ENCODE results near the gene SAMD4A.
"Not testable (repeated sequence)": the region's sequence is repeated elsewhere in the genome, so short reads cannot be mapped to it uniquely, and the experiment has no call there.

Gene SAMD4A

GRCh38 chr14:54597795-54598443 lies 31.0 kb downstream of the SAMD4A start:
- DNase-seq (ENCODE audit: low read depth in 2 of 2) = no peak

DNA sequence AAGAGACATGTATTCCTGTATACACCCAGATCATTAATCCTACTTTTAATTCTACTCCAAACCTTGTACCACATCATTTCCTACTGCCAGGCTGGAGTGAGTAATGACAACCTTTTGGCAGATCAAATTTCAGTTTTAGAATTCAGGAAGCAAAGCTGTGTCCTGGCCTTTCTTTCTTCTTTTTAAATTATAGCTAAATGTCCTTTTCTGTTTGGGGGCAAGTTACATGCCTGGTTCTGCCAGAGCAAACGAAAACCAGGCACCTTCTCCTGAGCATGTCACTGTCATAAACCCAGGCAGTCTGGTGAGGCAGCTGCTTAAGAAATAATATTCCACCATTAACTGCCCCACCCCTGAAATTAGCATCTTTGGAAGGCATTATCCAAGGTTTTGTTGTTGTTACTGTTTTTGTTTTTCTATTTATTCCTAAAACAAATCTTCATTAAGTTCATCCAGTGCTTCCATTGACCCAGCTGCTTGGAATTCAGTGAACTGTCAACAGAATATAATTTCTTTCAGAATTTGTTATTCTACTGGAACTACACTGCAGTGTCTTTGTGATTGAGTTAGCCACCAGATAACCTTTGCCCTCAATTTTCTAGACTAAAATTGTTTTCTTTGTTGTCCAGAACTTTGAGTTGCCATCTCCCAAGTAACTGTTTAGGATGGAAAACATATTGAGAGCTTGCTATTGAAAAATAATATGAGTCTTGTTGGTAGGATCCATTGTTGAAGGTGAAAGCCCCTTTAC lies 33.2 kb downstream of the SAMD4A start:
- DNase-seq (ENCODE audit: low read depth in 2 of 2) = no peak

DNA sequence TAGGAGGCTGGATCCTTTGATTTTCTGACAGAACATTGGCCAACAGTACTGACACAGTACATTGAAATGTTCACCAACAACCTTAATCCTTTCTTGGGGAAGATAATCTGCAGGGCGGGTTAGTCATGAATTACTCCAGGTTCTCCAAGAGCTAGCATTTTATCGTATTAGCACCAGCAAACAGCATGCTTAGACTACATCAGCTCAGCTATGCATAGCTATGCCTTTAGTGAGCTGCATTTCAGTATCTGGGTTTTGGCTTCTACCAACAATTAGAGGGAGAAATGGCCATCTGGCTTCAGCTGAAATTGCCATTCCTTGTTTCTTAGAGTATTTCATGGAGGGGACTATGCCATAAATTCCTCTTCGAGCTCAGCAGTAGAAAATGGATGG lies 33.8 kb downstream of the SAMD4A start:
- DNase-seq (ENCODE audit: low read depth in 2 of 2) = no peak

- DNase-seq (ENCODE audit: low read depth in 2 of 2) = no peak
Observed at GRCh38 chr14:54603362-54603761, 36.4 kb downstream of the SAMD4A start.

- no peak for DNase-seq (ENCODE audit: low read depth in 2 of 2)
Observed at GRCh38 chr14:54606178-54606577, 39.2 kb downstream of the SAMD4A start.

DNA sequence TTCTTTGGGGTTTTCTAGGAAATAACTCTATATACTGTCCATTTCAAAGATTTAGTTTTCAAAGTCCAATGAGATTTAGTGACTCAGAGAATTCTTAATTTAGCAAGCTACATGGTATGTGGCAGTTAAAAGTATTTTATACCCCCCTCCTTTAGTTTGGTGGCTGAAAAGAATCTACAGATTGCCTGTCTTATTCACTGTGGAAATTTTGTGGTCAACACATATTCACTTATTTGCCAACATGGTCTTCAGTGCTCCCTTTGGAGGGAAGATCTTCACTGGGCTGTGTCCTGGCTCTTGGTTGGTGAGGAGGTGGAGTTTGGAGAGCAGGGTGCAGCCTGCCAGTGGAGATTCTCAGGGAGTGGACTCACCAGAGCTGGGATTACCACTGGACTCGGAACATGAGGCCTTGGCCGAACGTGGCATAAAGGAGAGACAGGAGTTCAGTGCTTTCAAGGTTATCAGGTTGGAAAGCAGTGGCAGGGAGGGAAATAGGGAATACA lies 39.8 kb downstream of the SAMD4A start:
- DNase-seq (ENCODE audit: low read depth in 2 of 2) = no peak

- no peak for DNase-seq (ENCODE audit: low read depth in 2 of 2)
Observed at GRCh38 chr14:54609576-54609975, 42.6 kb downstream of the SAMD4A start.

- no peak for DNase-seq (ENCODE audit: low read depth in 2 of 2)
Observed at GRCh38 chr14:54610051-54610977, 43.4 kb downstream of the SAMD4A start.

DNA sequence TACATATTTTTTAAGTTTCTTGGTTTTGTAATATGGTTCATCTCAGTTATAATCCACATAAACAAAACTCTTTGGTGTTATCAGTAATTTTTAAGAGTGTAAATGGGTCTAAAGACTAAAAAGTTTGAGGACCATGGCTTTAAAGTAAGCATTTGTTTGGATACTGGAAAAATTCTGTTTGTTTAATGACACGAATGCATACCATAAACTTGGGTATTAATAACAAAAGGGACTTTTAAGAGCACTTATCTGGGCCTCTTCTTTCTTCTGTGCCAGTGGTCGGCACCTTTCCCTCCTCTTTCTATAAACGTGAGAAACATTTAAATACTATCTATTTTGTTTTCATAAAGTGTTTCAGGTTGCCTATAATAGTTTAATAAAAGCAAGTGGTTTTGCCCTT lies 47.4 kb downstream of the SAMD4A start:
- DNase-seq (ENCODE audit: low read depth in 2 of 2) = no peak

GRCh38 chr14:54617467-54617866 lies 50.5 kb downstream of the SAMD4A start:
- DNase-seq (ENCODE audit: low read depth in 2 of 2) = no peak

- no peak for DNase-seq (ENCODE audit: low read depth in 2 of 2)
Observed at GRCh38 chr14:54621686-54622085, 54.8 kb downstream of the SAMD4A start.

- DNase-seq (ENCODE audit: low read depth in 2 of 2) = peak; percentile 50 to 60
Observed at GRCh38 chr14:54622192-54622958, 55.4 kb downstream of the SAMD4A start.

DNA sequence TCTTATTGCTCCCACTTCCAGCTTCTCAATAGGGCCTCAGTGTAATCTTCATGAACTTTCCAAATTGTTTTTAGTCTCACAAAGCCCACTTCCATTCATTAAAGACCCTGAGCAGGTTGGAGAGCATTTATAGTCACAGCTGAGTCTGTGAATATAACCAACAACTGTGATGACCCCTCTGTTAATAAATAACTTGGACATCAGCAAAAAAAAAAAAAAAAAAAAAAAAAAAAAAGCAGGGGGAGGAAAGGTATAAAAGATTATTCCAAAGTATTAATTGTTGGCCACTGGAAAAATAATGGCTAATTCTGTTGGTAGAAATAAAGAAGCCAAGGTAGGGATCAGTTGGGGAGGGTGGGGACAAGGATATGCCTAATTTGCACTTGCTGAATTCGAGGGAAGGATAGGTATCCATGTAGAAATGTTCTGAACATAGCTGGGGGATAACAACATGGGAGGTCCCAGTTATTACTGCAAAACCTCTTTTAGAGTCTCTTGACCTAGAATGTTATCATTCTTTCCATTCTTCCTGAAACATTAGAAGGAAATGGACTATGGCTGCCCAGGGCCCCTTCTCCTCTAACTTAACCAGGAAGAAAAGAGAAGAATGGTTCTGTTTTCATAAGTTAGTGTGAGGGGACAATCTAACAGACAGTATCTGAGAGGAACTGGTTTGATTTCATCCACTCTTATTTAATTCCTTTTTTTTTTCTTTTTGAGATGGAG lies 56.5 kb downstream of the SAMD4A start:
- DNase-seq (ENCODE audit: low read depth in 2 of 2) = no peak

DNA sequence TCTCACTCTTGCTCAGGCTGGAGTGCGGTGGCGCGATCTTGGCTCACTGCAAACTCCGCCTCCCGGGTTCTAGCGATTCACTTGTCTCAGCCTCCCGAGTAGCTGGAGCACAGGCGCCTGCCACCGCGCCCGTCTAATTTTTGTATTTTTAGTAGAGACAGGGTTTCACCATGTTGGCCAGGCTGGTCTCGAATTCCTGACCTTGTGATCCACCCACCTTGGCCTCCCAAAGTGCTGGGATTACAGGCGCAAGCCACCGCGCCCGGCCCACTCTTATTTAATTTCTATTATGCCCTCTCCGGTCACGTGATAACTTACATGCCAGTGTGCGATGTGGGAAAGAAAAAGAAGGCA lies 57.1 kb downstream of the SAMD4A start:
- DNase-seq (ENCODE audit: low read depth in 2 of 2) = not testable (repeated sequence)

DNA sequence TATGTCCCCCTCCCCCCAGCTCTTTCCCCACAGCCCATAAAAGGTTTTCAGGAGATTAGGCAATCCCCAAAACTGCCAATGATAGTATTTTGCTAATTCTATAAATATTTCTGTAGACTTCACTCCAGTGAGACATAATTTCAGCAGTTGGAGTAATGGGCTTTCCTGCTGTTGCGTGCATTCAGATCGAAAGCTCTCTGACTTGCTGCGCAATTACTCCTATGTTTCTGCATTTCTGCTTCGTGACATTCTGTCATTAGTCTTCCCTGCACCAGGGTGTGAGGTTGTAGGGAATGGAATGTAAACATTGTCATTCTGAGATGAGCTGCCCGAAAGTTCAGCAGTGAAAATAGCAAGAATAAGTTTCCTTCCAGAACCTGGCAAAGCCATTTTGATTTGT lies 58.2 kb downstream of the SAMD4A start:
- DNase-seq (ENCODE audit: low read depth in 2 of 2) = no peak

GRCh38 chr14:54627219-54627539 lies 60.3 kb downstream of the SAMD4A start:
- no peak for DNase-seq (ENCODE audit: low read depth in 2 of 2)

DNA sequence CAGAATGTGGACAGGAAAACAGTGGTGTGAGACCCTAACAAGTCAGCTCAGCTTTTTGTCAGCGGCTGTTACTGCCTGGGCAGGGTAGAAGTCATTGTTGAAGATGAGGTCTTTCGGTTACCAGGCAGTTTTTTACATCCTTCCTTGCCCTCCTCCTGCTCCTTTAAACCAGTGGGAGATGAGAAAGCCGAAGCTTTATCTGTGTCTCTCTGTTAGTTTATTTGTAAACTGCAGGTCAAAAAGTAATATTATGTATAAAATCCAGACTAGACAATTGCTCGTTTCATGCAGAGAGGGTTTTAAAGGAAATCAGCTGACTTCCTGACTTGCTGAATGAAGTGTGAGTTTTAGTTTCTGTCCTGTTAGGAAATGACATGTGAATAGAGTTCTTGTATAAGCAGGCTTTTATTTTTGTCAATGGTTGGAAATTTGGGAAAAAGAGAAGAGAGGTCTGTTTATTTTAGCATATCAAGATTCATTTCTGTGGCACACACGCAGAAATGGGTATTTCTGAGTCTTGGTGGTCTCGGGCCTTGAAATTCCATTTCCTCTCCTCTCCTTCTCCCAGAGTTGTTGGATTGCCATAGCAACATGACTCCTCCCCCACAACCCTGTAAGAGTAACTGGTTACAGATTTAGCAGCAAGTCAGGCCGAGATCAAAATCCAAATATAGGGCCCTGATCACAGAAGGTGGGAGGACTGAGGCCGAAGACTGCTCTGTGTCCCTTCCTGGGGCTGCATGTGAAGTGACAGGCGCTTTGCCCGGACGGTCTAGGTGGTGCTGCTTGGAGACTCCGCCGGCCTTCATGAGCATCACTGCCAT lies 60.8 kb downstream of the SAMD4A start:
- DNase-seq (ENCODE audit: low read depth in 2 of 2) = no peak

DNA sequence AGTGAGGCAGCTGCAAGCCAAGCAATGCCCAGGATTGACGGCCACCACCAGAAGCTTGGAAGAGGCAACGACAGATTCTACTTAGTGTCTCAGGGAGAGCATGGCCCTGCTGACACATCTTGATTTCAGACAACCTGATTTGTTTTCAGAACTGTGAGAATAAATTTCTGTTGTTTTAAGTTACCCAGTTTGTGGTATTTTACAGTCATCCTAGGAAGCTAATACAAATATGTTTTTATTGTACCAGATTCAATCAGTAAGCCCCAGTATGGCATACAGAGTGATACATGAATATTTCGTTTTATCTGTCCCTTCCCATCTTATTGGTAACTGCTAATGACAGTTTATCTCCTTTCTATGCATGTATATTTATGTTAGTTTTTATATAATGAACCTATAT lies 62.3 kb downstream of the SAMD4A start:
- DNase-seq (ENCODE audit: low read depth in 2 of 2) = no peak

DNA sequence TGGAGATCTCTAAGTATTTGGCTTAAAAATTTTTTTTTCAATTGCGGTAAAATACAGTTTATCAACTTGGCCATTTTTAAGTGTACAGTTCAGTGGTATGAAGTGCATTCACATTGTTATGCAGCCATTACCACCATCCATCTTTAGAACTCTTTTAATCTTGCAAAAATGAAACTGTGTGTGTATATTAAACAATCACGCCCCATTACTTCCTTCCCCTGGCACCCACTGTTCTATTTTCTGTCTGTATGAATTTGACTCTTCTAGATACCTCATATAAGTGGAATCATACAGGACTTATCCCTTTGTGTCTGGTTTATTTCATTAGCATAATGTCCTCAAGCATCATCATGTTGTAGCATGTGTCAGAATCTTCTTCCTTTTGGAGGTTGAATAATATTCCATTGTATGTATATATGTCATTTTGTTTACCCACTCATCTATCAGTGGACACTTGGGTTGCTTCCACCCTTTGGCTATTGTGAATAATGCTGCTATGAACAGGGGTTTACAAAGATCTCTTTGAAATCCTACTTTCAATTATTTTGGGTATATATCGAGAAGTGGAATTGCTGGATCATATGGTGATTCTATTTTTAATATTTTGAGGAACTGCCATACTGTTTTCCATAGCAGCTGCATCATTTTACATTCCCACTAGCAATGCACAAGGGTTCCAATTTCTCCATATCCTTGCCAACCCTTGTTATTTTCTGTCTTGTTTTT lies 62.9 kb downstream of the SAMD4A start:
- no peak for DNase-seq (ENCODE audit: low read depth in 2 of 2)

DNA sequence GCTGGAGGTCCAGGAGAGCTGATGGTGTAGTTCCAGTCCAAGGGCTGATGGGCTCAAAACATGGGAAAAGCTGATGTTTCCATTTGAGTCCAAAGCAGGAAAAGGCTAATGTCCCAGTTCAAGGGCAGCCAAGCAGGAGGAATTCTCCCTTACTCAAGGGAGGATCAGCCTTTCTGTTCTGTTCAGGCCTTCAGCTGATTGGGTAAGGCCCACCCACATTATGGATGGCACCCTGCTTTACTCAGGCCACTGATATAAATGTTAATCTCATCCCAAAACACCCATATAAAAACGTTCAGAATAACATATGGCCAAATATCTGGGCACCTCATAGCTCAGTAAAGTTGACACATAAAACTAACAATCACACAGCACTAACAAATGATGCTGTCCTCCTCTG lies 64.1 kb downstream of the SAMD4A start:
- no peak for DNase-seq (ENCODE audit: low read depth in 2 of 2)
